A549 (cell line): ENCODE measurements around the gene ZC3H13. TPM values are rescaled to one million over a fixed set of nuclear protein-coding genes. Genes with fewer than 3 reads are reported as not detected.

ENCODE experiments used
- ATAC-seq, 2 experiments: fragments of 200-7000 bp in 1 of 2; fragments of >200 bp in 1 of 2; cut with Nextera tagmentation in 1 of 2; cut with Tn5 transposase in 1 of 2; 3 replicates each; pipeline versions ENCODE4 v1.8.0 to v1.9.1; 2018 to 2020; ENCODE audit warnings: mild to moderate bottlenecking in 1 of 2, moderate library complexity in 1 of 2
- CTCF ChIA-PET: fragments of 300-600 bp; sonication (Branson Sonifier 250); formaldehyde crosslinking; extraction: SDS; loops from one replicate; lab custom pipeline; 2021; ENCODE audit warnings: antibody characterized with exemption, inconsistent platforms; lab: Yijun Ruan, JAX
- POLR2A ChIA-PET: fragments of 350-600 bp; formaldehyde crosslinking; extraction: SDS; loops from one replicate; lab custom pipeline; 2021; ENCODE audit warnings: antibody characterized with exemption, inconsistent platforms; lab: Yijun Ruan, JAX
- DNase-seq, 2 experiments: peaks; one replicate each; pipeline versions ENCODE4 v3.0.0 to v3.0.0-alpha.2; 2011 to 2016; ENCODE audit warnings: low read depth in 1 of 2, low spot score in 1 of 2
- FAIRE-seq: peaks from 2 replicates; lab custom pipeline; 2011; peaks lifted over from hg19 to GRCh38; lab: Jason Lieb, UNC
- H3K27ac ChIP-seq, 2 experiments: fragments of >200 bp; sonication (Bioruptor Twin); formaldehyde crosslinking; 3 replicates each; pipeline ENCODE4 v1.5.1; 2016 to 2017
- H3K4me1 ChIP-seq: fragments of >200 bp; sonication (Bioruptor Twin); formaldehyde crosslinking; 3 replicates; pipeline ENCODE4 v1.6.1; 2016
- H3K4me2 ChIP-seq: fragments of >200 bp; sonication (Bioruptor Twin); formaldehyde crosslinking; 3 replicates; pipeline ENCODE4 v1.6.1; 2016
- H3K4me3 ChIP-seq: fragments of >200 bp; sonication (Bioruptor Twin); formaldehyde crosslinking; 3 replicates; pipeline ENCODE4 v1.5.1; 2016
- H3K9me3 ChIP-seq: fragments of >200 bp; sonication (Bioruptor Twin); formaldehyde crosslinking; 3 replicates; pipeline ENCODE4 v1.6.1; 2016
- CBX2 ChIP-seq: fragments of 200-600 bp; sonication (generic); IDR thresholded peaks from 2 replicates; pipeline ENCODE4 v1.6.1; 2016; ENCODE audit warnings: low read depth, mild to moderate bottlenecking, borderline replicate concordance
- CBX8 ChIP-seq: fragments of 200-600 bp; sonication (generic); IDR thresholded peaks from 2 replicates; pipeline ENCODE4 v1.6.1; 2016
- CEBPB ChIP-seq, 2 experiments: fragments of >200 bp in 1 of 2; sonication (Bioruptor Twin) in 1 of 2; formaldehyde crosslinking in 1 of 2; IDR thresholded peaks; 2 replicates each; pipeline ENCODE4 v1.6.1; 2012 to 2016
- FOSL2 ChIP-seq, 2 experiments: fragments of 450-650 bp in 1 of 2; fragments of >200 bp in 1 of 2; sonication (Bioruptor Twin) in 1 of 2; formaldehyde crosslinking; IDR thresholded peaks; 2 replicates each; pipeline versions ENCODE4 v1.5.0 to v1.6.1; 2016 to 2020; ENCODE audit warnings: mild to moderate bottlenecking in 1 of 2, moderate library complexity in 1 of 2
- HDAC2 ChIP-seq: fragments of 200-600 bp; sonication (generic); IDR thresholded peaks from 2 replicates; pipeline ENCODE4 v1.6.1; 2016
- HES2 ChIP-seq: fragments of >200 bp; sonication (Bioruptor Twin); formaldehyde crosslinking; IDR thresholded peaks from 2 replicates; pipeline ENCODE4 v1.6.1; 2016
- HEYL ChIP-seq: fragments of 250-450 bp; sonication (Bioruptor Pico); IDR thresholded peaks from 2 replicates; pipeline ENCODE4 v1.8.0; 2021; ENCODE audit warnings: mild to moderate bottlenecking, moderate library complexity
- JUN ChIP-seq, 2 experiments: fragments of >200 bp; sonication (Bioruptor Twin); formaldehyde crosslinking; IDR thresholded peaks; 2 replicates in 1 of 2; 3 replicates in 1 of 2; pipeline ENCODE4 v1.6.1; 2016 to 2017
- KDM1A ChIP-seq: fragments of 200-600 bp; sonication (generic); IDR thresholded peaks from 2 replicates; pipeline ENCODE4 v1.6.1; 2016; ENCODE audit warnings: low read depth, mild to moderate bottlenecking
- KDM5A ChIP-seq: fragments of 200-600 bp; sonication (generic); IDR thresholded peaks from 2 replicates; pipeline ENCODE4 v1.6.1; 2016; ENCODE audit warnings: antibody characterized with exemption, mild to moderate bottlenecking
- MAZ ChIP-seq: fragments of 150-350 bp; IDR thresholded peaks from 2 replicates; pipeline ENCODE4 v1.6.1; 2014; ENCODE audit warnings: antibody characterized with exemption, low read depth, low read length, borderline replicate concordance
- NPAS2 ChIP-seq: fragments of 250-450 bp; sonication (Bioruptor Pico); IDR thresholded peaks from 2 replicates; pipeline ENCODE4 v1.8.0; 2022; ENCODE audit warnings: mild to moderate bottlenecking, moderate library complexity, borderline replicate concordance
- NR3C1 ChIP-seq: fragments of >200 bp; sonication (Bioruptor Twin); formaldehyde crosslinking; IDR thresholded peaks from 3 replicates; pipeline ENCODE4 v1.6.1; 2017
- PBX3 ChIP-seq: IDR thresholded peaks from 2 replicates; pipeline ENCODE4 v1.6.1; 2012
- PHF8 ChIP-seq: fragments of 200-600 bp; sonication (generic); IDR thresholded peaks from 2 replicates; pipeline ENCODE4 v1.6.1; 2016; ENCODE audit warnings: low read depth, mild to moderate bottlenecking, antibody characterized with exemption, moderate library complexity, borderline replicate concordance
- RAD21 ChIP-seq, 2 experiments: fragments of >200 bp in 1 of 2; sonication (Bioruptor Twin) in 1 of 2; formaldehyde crosslinking in 1 of 2; IDR thresholded peaks in 1 of 2; conservative IDR thresholded peaks in 1 of 2; 2 replicates in 1 of 2; 3 replicates in 1 of 2; pipeline ENCODE4 v1.6.1; 2012 to 2018; ENCODE audit warnings: inconsistent platforms in 1 of 2
- REST ChIP-seq: fragments of 200-600 bp; sonication (generic); IDR thresholded peaks from 2 replicates; pipeline ENCODE4 v1.6.1; 2016; ENCODE audit warnings: antibody characterized with exemption, mild to moderate bottlenecking, moderate library complexity
- RFX5 ChIP-seq: fragments of 450-650 bp; IDR thresholded peaks from 2 replicates; pipeline ENCODE4 v1.7.1; 2014; ENCODE audit warnings: antibody characterized with exemption, mild to moderate bottlenecking, moderate library complexity
- TFCP2L1 ChIP-seq: fragments of 250-450 bp; sonication (Bioruptor Pico); IDR thresholded peaks from 2 replicates; pipeline ENCODE4 v1.5.0; 2021; ENCODE audit warnings: mild to moderate bottlenecking
- ZFP36 ChIP-seq: fragments of 450-650 bp; IDR thresholded peaks from 2 replicates; pipeline ENCODE4 v1.6.1; 2014; ENCODE audit warnings: borderline replicate concordance; ENCODE audit not compliant: partially characterized antibody
- ZSCAN20 ChIP-seq: fragments of 250-450 bp; sonication (Bioruptor Pico); IDR thresholded peaks from 2 replicates; pipeline ENCODE4 v1.8.0; 2022; ENCODE audit warnings: mild to moderate bottlenecking, moderate library complexity
- WGBS: methylation state at CpG from one replicate; pipeline ENCODE4 v1.1.6; 2017; ENCODE audit errors: missing lambda C conversion rate; 5-methylcytosine and 5-hydroxymethylcytosine counted together
- polyA plus RNA-seq, 4 experiments: library from polyadenylated mRNA; depleted of rRNA in 3 of 4; stranded (reverse); fragments of >200 nt; fragmentation: RNase III in 1 of 4; extraction: RNeasy Plus Mini Kit Qiagen cat#74134 plus additional on column Dnase treatment in 1 of 4; gene quantifications; 2 replicates in 3 of 4; 3 replicates in 1 of 4; pipeline ENCODE4 v1.2.3, GENCODE V29; 2011 to 2017
- TF ChIP-seq, protein P1 (sequence below): fragments of >200 bp; sonication (Bioruptor Twin); formaldehyde crosslinking; IDR thresholded peaks from 3 replicates; pipeline ENCODE4 v1.5.1; 2016
- TF ChIP-seq, protein P2 (sequence below): fragments of >200 bp; sonication (Bioruptor Twin); formaldehyde crosslinking; IDR thresholded peaks from 3 replicates; pipeline ENCODE4 v1.6.1; 2016
- TF ChIP-seq, protein P3 (sequence below): fragments of 450-650 bp; IDR thresholded peaks from 2 replicates; pipeline ENCODE4 v1.6.1; 2014; ENCODE audit warnings: antibody characterized with exemption

ZC3H13 gene
- polyA plus RNA-seq, 2 of the 4 experiments (the other 2 are of a cell fraction), result 9.5 to 17.5 TPM

GRCh38 chr13:45943965-45944364 lies 108.6 kb downstream of the ZC3H13 start:
- ChIA-PET CTCF (no interaction called here), POLR2A (no interaction called here)
- ATAC-seq (no peak), DNase-seq (no peak), FAIRE-seq (no peak)
- H3K4me1 ChIP-seq, result no peaks in the 10 kb centered on the region
- no peaks in the 10 kb centered on the region for H3K9me3 ChIP-seq
- H3K27ac ChIP-seq, result no peak overlapping the region
- WGBS, result 57% methylated on average over 2 of the region's 2 CpGs
- H3K4me2 ChIP-seq, result no peak overlapping the region
- no peak for TF ChIP-seq PHF8
- no peak for TF ChIP-seq TFCP2L1
- no peak for TF ChIP-seq REST
- no peak for TF ChIP-seq KDM5A
- no peak for TF ChIP-seq NR3C1
- no peak for TF ChIP-seq CBX2
- no peak for TF ChIP-seq NPAS2 (CRISPR knock-in tag)
- no peak for TF ChIP-seq CBX8
- H3K4me3 ChIP-seq, result no peak overlapping the region

- no peaks in the 10 kb centered on the region for H3K4me1 ChIP-seq
- no peaks in the 10 kb centered on the region for H3K9me3 ChIP-seq
- no peak overlapping the region for H3K27ac ChIP-seq
- ChIA-PET CTCF (no interaction called here), POLR2A (no interaction called here)
- no peak for TF ChIP-seq HES2
- no peak for TF ChIP-seq FOSL2 (IDR thresholded peaks at IDR 0.05)
- TF ChIP-seq FOSL2 (CRISPR knock-in tag; IDR thresholded peaks at IDR 0.05), result no peak
- TF ChIP-seq CEBPB (IDR thresholded peaks at IDR 0.05), result no peak
- no peak for TF ChIP-seq KDM1A
- TF ChIP-seq HEYL (CRISPR knock-in tag), result no peak
- TF ChIP-seq RAD21 (conservative IDR thresholded peaks at IDR 0.05 in 1 of 2, IDR thresholded peaks at IDR 0.05 in 1 of 2), result no peak
- no peak for TF ChIP-seq PBX3
- TF ChIP-seq, protein P1, sequence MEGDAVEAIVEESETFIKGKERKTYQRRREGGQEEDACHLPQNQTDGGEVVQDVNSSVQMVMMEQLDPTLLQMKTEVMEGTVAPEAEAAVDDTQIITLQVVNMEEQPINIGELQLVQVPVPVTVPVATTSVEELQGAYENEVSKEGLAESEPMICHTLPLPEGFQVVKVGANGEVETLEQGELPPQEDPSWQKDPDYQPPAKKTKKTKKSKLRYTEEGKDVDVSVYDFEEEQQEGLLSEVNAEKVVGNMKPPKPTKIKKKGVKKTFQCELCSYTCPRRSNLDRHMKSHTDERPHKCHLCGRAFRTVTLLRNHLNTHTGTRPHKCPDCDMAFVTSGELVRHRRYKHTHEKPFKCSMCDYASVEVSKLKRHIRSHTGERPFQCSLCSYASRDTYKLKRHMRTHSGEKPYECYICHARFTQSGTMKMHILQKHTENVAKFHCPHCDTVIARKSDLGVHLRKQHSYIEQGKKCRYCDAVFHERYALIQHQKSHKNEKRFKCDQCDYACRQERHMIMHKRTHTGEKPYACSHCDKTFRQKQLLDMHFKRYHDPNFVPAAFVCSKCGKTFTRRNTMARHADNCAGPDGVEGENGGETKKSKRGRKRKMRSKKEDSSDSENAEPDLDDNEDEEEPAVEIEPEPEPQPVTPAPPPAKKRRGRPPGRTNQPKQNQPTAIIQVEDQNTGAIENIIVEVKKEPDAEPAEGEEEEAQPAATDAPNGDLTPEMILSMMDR, result no peak
- WGBS, result 24% methylated on average over 2 of the region's 2 CpGs
- no peak for FAIRE-seq
- no peak overlapping the region for H3K4me2 ChIP-seq
- ATAC-seq, result no peak
- no peak overlapping the region for H3K4me3 ChIP-seq
- no peak for DNase-seq
These were observed 109.4 kb downstream of the ZC3H13 start for GRCh38 chr13:45943120-45943519.

DNA sequence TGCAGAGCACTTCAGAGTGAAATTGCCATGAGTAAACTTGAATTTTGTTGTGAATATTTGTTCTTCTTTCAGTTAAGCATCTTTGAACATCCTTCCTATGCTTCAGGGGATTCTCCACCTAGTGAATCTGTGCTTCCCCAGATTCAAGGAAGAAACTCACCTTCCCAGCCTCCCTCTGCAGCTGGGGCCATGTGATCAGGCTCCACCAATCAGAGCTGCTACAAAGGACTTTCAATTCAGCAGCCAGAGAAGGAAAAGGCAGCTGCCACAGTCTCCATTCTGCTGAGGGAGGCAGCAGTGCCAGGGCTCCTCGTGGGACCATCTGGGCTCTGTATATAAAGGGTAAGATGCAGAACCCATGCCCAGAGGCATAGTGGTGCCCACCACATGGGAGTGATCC lies 111.3 kb downstream of the ZC3H13 start:
- no peak overlapping the region for H3K4me2 ChIP-seq
- no peak overlapping the region for H3K27ac ChIP-seq
- CTCF ChIA-PET, result no interaction called here
- H3K4me1 ChIP-seq, result no peaks in the 10 kb centered on the region
- WGBS, result 0% methylated on average over 1 of the region's 1 CpG
- ATAC-seq, result no peak
- DNase-seq, result no peak
- H3K4me3 ChIP-seq, result no peak overlapping the region
- POLR2A ChIA-PET, result no interaction called here
- FAIRE-seq, result no peak
- no peaks in the 10 kb centered on the region for H3K9me3 ChIP-seq
- TF ChIP-seq CBX2 (no peak), NPAS2 (CRISPR knock-in tag) (no peak), KDM1A (no peak), RFX5 (no peak), MAZ (no peak), ZFP36 (no peak), JUN (IDR thresholded peaks at IDR 0.05) (no peak), RAD21 (conservative IDR thresholded peaks at IDR 0.05 in 1 of 2, IDR thresholded peaks at IDR 0.05 in 1 of 2) (no peak), HDAC2 (no peak), ZSCAN20 (CRISPR knock-in tag) (no peak)
- TF ChIP-seq, protein P2, sequence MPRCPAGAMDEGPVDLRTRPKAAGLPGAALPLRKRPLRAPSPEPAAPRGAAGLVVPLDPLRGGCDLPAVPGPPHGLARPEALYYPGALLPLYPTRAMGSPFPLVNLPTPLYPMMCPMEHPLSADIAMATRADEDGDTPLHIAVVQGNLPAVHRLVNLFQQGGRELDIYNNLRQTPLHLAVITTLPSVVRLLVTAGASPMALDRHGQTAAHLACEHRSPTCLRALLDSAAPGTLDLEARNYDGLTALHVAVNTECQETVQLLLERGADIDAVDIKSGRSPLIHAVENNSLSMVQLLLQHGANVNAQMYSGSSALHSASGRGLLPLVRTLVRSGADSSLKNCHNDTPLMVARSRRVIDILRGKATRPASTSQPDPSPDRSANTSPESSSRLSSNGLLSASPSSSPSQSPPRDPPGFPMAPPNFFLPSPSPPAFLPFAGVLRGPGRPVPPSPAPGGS, result no peak
- TF ChIP-seq, protein P3, sequence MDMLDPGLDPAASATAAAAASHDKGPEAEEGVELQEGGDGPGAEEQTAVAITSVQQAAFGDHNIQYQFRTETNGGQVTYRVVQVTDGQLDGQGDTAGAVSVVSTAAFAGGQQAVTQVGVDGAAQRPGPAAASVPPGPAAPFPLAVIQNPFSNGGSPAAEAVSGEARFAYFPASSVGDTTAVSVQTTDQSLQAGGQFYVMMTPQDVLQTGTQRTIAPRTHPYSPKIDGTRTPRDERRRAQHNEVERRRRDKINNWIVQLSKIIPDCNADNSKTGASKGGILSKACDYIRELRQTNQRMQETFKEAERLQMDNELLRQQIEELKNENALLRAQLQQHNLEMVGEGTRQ, result no peak
